Right ventricle myocardium inferior (tissue), 1 donor: ENCODE measurements around the gene DEFB131B. TPM values are rescaled to one million over a fixed set of nuclear protein-coding genes. Genes with fewer than 3 reads are reported as not detected.
A peak's percentile ranks its signal among the peaks of the same experiment; 100 is the strongest.
"Not testable (repeated sequence)": the region's sequence is repeated elsewhere in the genome, so short reads cannot be mapped to it uniquely, and the experiment has no call there.

Experiments
- ATAC-seq: fragments of 200-7000 bp; cut with Tn5 transposase; one replicate; pipeline ENCODE4 v1.9.1; 2020; ENCODE audit warnings: mild to moderate bottlenecking, moderate library complexity
- DNase-seq: peaks from one replicate; pipeline ENCODE4 v3.0.0; 2021; ENCODE audit errors: missing footprints
- intact Hi-C: fragments of 100-400 bp; cut with DNase I; formaldehyde crosslinking; loops from one replicate; pipeline ENCODE4 v1.11.0; 2022
- total RNA-seq: library from RNA; stranded (reverse); fragmentation: NEBNext Ultra II Directional; extraction: Animal tissue kit (Norgen Biotek cat#: 25700); gene quantifications from one replicate; pipeline ENCODE4 v1.2.1, GENCODE V29; 2021
- donor health status: DM: no; HTN: yes; CAD: no; lungs with severe emphysema.

The DEFB131B gene
- total RNA-seq, 1 donor from 2014 or later, result not detected

- ATAC-seq, intact Hi-C loops, DNase-seq: not testable (repeated sequence)
These were observed 22.9 kb downstream of the DEFB131B start for GRCh38 chr11:71901137-71901536.

DNA sequence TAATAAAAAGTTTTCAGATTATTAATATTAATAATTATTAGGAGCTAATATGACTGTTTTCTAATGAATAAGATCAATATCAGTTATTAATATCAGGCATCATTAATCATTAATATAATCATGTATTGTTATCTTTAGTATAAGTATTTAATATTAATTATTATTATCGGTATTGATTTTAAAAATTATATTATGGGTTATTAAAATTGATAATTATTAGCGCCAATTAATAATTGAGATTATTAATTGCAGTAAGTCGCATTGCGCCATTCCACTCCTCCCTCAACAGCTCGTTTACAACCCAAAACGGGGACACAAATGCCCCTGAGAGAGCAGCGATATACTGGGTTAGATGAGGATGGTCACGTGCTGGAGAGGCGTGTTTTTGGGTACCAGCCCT is 30.0 kb downstream of the DEFB131B start:
- ATAC-seq, result no peak
- intact Hi-C loops, result no loop called here
- DNase-seq, result no peak

DNA sequence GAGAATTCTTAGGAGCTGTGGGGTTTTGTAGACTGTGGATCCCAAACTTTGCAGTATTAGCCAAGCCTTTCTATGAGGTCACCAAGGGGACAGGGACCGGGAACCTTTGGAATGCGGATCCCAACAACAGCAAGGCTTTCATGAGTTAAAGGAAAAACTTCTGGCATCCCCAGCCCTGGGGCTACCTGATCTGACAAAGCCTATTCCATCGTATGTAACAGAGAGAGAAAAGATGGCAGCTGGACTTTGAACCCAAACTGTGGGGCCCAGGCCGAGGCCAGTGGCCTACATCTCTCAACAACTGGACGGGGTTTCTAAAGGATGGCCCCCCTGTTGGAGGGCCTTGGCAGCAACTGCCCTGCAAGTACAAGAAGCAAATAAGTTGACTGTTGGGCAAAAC is 32.5 kb downstream of the DEFB131B start:
- intact Hi-C loops, DNase-seq, ATAC-seq: not testable (repeated sequence)

DNA sequence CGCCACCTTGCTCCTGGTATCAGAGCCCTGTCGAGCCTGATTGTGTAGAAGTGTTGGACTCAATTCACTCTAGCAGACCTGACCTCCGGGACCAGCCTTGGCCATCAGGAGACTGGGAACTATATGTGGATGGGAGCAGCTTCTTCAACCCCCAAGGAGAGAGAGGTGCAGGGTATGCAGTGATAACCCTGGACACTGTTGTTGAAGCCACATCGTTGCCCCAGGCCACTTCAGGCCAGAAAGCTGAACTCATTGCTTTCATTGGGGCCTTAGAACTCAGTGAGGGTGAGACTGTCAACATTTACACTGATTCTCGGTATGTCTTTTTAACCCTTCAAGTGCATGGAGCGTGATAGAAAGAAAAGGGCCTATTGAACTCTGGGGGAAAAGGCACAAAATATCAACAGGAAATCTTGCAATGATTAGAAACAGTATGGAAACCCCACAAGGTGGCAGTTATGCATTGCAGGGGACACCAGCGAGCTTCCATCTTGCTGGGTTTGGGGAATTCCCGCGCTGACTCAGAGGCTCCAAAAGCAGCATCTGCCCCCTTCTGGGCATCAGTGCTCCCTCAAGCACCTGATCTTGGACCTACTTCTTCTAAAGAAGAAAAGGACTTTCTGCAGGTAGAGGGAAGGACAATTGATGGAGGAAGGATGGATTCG is 33.2 kb downstream of the DEFB131B start:
- ATAC-seq, intact Hi-C loops, DNase-seq: not testable (repeated sequence)

DNA sequence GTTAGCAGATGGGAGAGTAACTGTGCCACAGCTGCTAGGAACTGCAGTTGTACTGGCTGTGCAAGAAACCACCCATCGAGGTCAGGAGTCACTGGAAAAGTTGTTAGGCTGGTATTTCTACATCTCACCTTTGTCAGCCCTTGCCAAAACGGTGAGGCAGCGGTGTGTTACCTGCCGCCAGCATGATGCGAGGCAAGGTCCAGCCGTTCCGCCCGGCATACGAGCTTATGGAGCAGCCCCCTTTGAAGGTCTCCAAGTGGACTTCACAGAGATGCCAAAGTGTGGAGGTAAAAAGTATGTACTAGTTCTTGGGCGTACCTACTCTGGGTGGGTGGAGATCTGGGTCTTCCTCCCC is 33.7 kb downstream of the DEFB131B start:
- intact Hi-C loops, DNase-seq, ATAC-seq: not testable (repeated sequence)

DNA sequence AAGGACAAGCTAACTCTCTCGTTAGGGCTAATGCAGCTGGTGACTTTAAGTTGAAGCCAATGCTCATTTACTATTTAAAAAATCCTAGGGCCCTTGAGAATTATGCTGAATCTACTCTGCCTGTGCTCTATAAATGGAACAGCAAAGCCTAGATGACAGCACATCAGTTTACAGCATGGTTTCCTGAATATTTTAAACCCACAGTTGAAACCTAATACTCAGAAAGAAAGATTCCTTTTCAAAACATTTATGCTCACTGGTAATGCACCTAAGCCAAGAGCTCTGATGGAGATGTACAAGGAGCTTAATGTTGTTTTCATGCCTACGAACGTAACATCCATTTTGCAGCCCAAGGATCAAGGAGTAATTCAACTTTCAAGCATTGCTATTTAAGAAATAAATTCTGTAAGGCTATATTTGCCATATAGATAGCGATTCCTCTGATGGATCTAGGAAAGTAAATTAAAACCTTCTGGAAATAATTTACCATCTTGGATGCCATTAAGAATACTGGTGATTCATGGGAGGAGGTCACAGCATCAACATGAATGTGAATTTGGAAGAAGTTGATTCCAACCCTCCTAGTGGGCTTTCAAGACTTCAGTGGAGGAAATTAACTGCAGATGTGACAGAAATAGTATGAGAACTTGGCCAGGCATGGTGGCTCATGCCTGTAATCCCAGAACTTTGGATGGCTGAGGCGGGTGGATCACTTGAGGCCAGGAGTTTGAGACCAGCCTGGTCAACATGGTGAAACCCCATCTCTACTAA is 35.7 kb downstream of the DEFB131B start:
- no peak for DNase-seq
- ATAC-seq, result no peak
- intact Hi-C loops, result no loop called here

GRCh38 chr11:71914617-71915189 is 36.5 kb downstream of the DEFB131B start:
- intact Hi-C loops, result no loop called here
- no peak for ATAC-seq
- no peak for DNase-seq

- intact Hi-C loops, result no loop called here
- DNase-seq (no peak), ATAC-seq (no peak)
These were observed 39.4 kb downstream of the DEFB131B start for GRCh38 chr11:71917646-71918140.

DNA sequence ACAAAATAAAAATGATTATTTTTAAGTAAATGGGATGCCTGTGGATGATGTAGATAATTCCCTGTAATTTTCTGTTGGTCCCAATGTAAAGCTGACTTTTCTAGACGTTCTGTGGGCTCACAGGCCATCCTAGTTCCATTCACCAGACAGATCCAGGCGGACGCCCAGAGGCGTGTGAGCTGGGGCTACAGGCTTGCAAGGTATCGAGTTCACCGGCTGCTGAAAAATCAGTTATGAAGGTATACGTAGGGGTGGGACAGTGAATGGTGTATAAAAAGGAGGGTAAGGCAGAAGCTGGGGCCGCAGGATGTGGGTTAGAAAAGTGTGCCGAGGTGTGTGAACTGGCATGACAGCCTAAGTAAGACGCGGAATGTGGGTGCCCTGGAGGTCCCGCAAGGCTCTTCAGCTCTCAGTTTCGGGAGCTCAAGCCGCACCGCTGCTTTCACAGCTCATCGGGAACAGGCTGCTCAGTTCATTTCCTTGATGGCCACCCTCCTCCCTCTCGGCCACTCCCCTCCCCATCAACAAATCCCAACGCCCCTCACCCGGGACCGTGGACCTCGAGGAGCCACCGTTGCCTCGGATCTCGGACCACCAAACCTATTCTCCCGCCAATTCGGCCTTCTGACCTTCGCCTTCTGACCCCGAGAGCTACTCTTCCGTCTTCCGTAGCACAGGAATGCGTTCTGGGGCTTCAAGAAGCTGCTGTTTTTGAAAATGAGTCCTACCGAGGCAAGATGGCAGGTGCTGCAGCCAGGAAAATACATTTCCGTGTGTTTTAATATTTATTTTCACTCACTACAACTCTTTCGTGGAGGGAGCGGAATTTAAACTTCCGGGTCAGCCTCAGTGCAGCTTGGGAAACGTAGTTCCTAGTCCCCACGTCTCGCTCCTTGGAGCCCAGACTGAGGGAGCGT is 49.8 kb downstream of the DEFB131B start, which contains the start of gene XNDC1N:
Gene XNDC1N, minus strand, starts transcription at position 775 of the 917 bp plus-strand sequence. CDS start 5,241 bp downstream, outside the sequence.
- ATAC-seq (peak; percentile 92), DNase-seq (peak; percentile 78)
- intact Hi-C loops, result loop anchor here (5.0 to 10.0 kb wide), 3 partner anchors 141 to 493 kb away; partner anchors contain the start of gene INPPL1

GRCh38 chr11:71928737-71929443 is 50.6 kb downstream of the DEFB131B start, which contains the start of gene RNF121:
Gene RNF121 (plus strand): TSS chr11:71929046. CDS start chr11:71929062, 16 bp downstream.
- peak; percentile 99 for ATAC-seq
- DNase-seq, result peak; percentile 98
- intact Hi-C loops, result loop anchor here (5.0 to 10.0 kb wide), 3 partner anchors 142 to 494 kb away; partner anchors contain the start of gene INPPL1

GRCh38 chr11:71929491-71929890 is 51.2 kb downstream of the DEFB131B start:
- intact Hi-C loops, result loop anchor here (5.0 to 10.0 kb wide), 3 partner anchors 142 to 495 kb away; partner anchors contain the start of gene INPPL1
- DNase-seq (no peak), ATAC-seq (no peak)

- intact Hi-C loops, result loop anchor here (5.0 kb wide), 1 partner anchor 182 kb away; the partner anchor contains the start of gene ANAPC15
- DNase-seq, result no peak
These were observed 52.4 kb downstream of the DEFB131B start for GRCh38 chr11:71930556-71931244.

GRCh38 chr11:71931245-71931602 is 53.0 kb downstream of the DEFB131B start:
- no peak for DNase-seq
- intact Hi-C loops, result loop anchor here (5.0 kb wide), 1 partner anchor 181 kb away; the partner anchor contains the start of gene ANAPC15
- no peak for ATAC-seq

More at GRCh38 chr11:71930556-71931244, 52.4 kb downstream of the DEFB131B start:
- ATAC-seq, result no peak

DNA sequence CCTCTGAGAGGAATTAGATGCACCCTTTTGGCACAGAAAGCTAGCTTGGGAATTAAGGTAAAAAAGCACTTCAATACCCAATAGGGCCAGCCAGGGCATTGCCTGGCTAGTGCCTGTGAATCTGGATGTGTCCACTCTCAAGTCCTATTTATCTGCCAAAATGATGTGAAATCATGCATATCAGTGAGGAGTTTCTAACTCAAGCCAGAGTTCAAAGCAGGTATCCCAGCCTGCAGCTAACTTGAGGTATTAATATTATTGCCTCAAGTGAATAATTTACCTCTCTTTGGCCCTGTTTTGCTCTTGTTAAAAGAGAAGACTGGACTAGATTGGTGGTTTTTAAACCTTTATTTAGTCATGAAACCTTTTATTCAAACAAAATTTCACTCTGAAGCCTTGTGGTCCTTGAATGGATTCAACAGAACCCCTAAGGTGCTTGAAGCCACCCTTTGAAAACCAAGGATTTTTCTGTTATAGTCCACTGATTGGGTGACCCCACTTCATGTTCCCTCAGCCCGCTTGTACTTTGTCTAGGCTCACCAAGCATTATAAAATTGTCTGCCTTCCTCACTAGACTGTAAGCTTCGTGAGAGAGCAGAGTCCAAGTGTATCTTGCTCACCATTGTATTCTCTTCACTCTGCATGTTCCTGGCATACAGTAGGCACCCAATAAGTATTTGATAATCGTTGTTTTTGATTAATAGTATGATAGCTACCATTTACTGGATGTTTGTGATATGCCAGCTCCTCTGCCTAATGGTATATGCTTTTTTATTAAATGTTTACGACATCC is 55.1 kb downstream of the DEFB131B start:
- intact Hi-C loops, result loop anchor here (5.0 kb wide), 1 partner anchor 179 kb away; the partner anchor contains the start of gene ANAPC15
- DNase-seq, result no peak
- no peak for ATAC-seq
